HepG2 (cell line): Measurements from ENCODE around the gene RIF1. TPM values are rescaled to one million over a fixed set of nuclear protein-coding genes. Genes with fewer than 3 reads are reported as not detected.

Experiments used
- ARID4A ChIP-seq: sonication (generic); formaldehyde crosslinking; IDR thresholded peaks from 2 replicates; pipeline ENCODE4 v1.5.0; 2020; ENCODE audit warnings: mild to moderate bottlenecking, missing genetic modification reagents, borderline replicate concordance
- CHCHD3 ChIP-seq: sonication (generic); formaldehyde crosslinking; IDR thresholded peaks from 2 replicates; pipeline ENCODE4 v1.8.0; 2022; ENCODE audit warnings: mild to moderate bottlenecking, missing genetic modification reagents, moderate library complexity
- E2F1 ChIP-seq: sonication (generic); formaldehyde crosslinking; IDR thresholded peaks from 2 replicates; pipeline ENCODE4 v1.5.0; 2020; ENCODE audit warnings: missing genetic modification reagents
- GABPB1 ChIP-seq: IDR thresholded peaks from 2 replicates; pipeline ENCODE4 v1.6.1; 2016; ENCODE audit warnings: mild to moderate bottlenecking, missing genetic modification reagents, moderate library complexity, missing compliant biosample characterization
- RFXAP ChIP-seq: sonication (generic); formaldehyde crosslinking; IDR thresholded peaks from 2 replicates; pipeline ENCODE4 v1.4.0; 2020; ENCODE audit warnings: missing genetic modification reagents, borderline replicate concordance
- TCF12 ChIP-seq, 2 experiments: fragments of 450-650 bp in 1 of 2; sonication (generic) in 1 of 2; formaldehyde crosslinking in 1 of 2; IDR thresholded peaks; 2 replicates each; pipeline versions ENCODE4 v1.6.1 to v1.8.0; 2017 to 2022; ENCODE audit warnings: antibody characterized with exemption in 1 of 2, mild to moderate bottlenecking in 1 of 2, missing genetic modification reagents in 1 of 2, moderate library complexity in 1 of 2
- ZFP37 ChIP-seq: sonication (generic); formaldehyde crosslinking; IDR thresholded peaks from 2 replicates; pipeline ENCODE4 v1.4.0; 2020; ENCODE audit warnings: missing genetic modification reagents, borderline replicate concordance
- ZNF331 ChIP-seq: sonication (generic); formaldehyde crosslinking; IDR thresholded peaks from 2 replicates; pipeline ENCODE4 v1.4.0; 2020; ENCODE audit warnings: missing genetic modification reagents
- polyA plus RNA-seq, 8 experiments: library from polyadenylated mRNA; depleted of rRNA in 3 of 8; stranded (reverse) in 7 of 8; unstranded in 1 of 8; fragments of >200 nt; fragmentation: Illumina TruSeq in 4 of 8; extraction: Trizol in 4 of 8; gene quantifications; 2 replicates each; pipeline versions ENCODE4 v1.2.1 to v1.2.3, GENCODE V29; 2011 to 2016; ENCODE audit warnings: low read depth in 4 of 8, missing spikeins in 1 of 8, mixed read lengths in 1 of 8; ENCODE audit not compliant: insufficient read depth in 1 of 8
- total RNA-seq, 5 experiments: library from RNA; depleted of rRNA; stranded (reverse); fragments of >200 nt; fragmentation: Illumina TruSeq; extraction: Trizol; gene quantifications; 2 replicates each; pipeline ENCODE4 v1.2.3, GENCODE V29; 2016; ENCODE audit warnings: low read depth in 1 of 5

Gene RIF1
- total and polyA plus RNA-seq, 2 of the 13 experiments (the other 11 are each of a cell fraction or from before 2014, with no cell fraction given), result 12.1 to 73.6 TPM

GRCh38 chr2:151395509-151396374 is 14.0 kb upstream of the RIF1 start (continued):
- TF ChIP-seq ARID4A (no peak), ZFP37 (no peak), RFXAP (CRISPR knock-in tag) (no peak), E2F1 (no peak), TCF12 (IDR thresholded peaks at IDR 0.05) (no peak), TCF12 (CRISPR knock-in tag; IDR thresholded peaks at IDR 0.05) (no peak), GABPB1 (CRISPR knock-in tag) (no peak), CHCHD3 (no peak), ZNF331 (CRISPR knock-in tag) (no peak)
